GM12891 (cell line): ENCODE results near the gene CCDC18.

Experiments
- POLR2A ChIP-seq: IDR thresholded peaks from 2 replicates; pipeline ENCODE4 v1.6.1; 2011; ENCODE audit warnings: low read depth, low read length, control low read depth
- POU2F2 ChIP-seq: IDR thresholded peaks from 2 replicates; pipeline ENCODE4 v1.6.1; 2011; ENCODE audit warnings: low read depth, mild to moderate bottlenecking, control low read depth, low read length, moderate library complexity
- TAF1 ChIP-seq: IDR thresholded peaks from 2 replicates; pipeline ENCODE4 v1.6.1; 2011; ENCODE audit warnings: low read depth, low read length, control low read depth

DNA sequence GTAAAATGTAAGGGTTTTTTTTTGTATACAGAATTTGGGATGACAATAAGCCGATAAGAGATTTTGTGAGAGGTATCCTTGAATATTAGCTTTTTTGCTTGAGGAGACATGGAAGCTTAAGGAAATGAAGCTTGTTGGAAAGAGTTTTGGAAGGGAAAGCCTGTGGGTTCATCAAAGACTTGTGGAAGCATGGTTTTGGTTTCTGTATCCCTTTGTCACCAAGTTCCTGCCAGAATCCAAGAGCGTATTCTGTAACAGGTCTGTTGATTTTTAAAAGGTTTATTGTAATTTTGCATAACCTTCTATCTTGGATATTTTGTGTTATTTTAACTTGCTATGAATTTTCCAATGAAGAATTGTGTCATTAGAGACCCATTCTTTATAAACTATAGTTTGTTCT, 38.4 kb upstream of the CCDC18 start:
- no peak for TF ChIP-seq TAF1
- TF ChIP-seq POLR2A: no peak
- no peak for TF ChIP-seq POU2F2
